Skeletal muscle satellite cell (primary cell): ENCODE data around the gene ZNF280B.
"Not testable (repeated sequence)": the region's sequence is repeated elsewhere in the genome, so short reads cannot be mapped to it uniquely, and the experiment has no call there.

Source experiments
- H3K27me3 ChIP-seq: 2 replicates; pipeline ENCODE4 v1.7.0; 2013; ENCODE audit warnings: low read length; ENCODE audit not compliant: control insufficient read depth, insufficient read depth
- H3K36me3 ChIP-seq: 2 replicates; pipeline ENCODE4 v1.7.0; 2013; ENCODE audit warnings: mild to moderate bottlenecking, control low read depth, low read length; ENCODE audit not compliant: insufficient read depth
- H3K4me1 ChIP-seq: 2 replicates; pipeline ENCODE4 v1.7.0; 2013; ENCODE audit warnings: low read length; ENCODE audit not compliant: control insufficient read depth, insufficient read depth
- H3K4me2 ChIP-seq: 2 replicates; pipeline ENCODE4 v1.7.0; 2013; ENCODE audit warnings: mild to moderate bottlenecking, low read length
- H3K4me3 ChIP-seq: 2 replicates; pipeline ENCODE4 v1.7.0; 2013; ENCODE audit warnings: low read length
- H3K9ac ChIP-seq: 2 replicates; pipeline ENCODE4 v1.7.0; 2013; ENCODE audit warnings: mild to moderate bottlenecking, low read depth, low read length, moderate library complexity
- H3K9me3 ChIP-seq: replicated peaks from 2 replicates; pipeline ENCODE4 v1.7.0; 2013; ENCODE audit warnings: mild to moderate bottlenecking, control low read depth, low read length

Gene ZNF280B

DNA sequence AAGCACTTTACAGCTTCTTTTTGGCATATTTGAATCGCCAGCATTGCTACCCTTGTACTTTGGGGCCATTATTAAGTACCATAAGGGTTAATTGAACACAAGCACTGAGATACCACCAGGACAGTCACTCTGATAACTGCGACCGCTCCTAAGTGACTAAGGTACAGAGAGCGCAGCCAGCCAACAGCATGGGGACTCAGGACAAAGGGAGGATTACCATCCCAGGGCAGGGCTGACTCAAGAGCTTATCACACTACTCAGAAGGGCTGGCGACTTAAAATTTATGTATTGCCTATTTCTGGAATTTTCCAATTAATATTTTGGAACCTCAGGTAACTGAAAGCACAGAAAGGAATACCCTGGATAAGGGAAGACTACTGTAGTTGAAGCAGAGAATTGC lies 11.0 kb upstream of the ZNF280B start:
- Histone ChIP-seq H3K4me1 (no peaks in the 10 kb centered on the region), H3K9me3 (no peaks in the 10 kb centered on the region), H3K27me3 (peaks cover 18% of the 10 kb centered on the region), H3K9ac (no peak overlapping the region), H3K4me2 (peak overlapping the region; percentile 26), H3K4me3 (no peak overlapping the region), H3K36me3 (no peaks in the 10 kb centered on the region)

- no peak overlapping the region for H3K9ac ChIP-seq
- H3K9me3 ChIP-seq, result no peaks in the 10 kb centered on the region
- no peaks in the 10 kb centered on the region for H3K36me3 ChIP-seq
- no peak overlapping the region for H3K4me3 ChIP-seq
- H3K4me1 ChIP-seq, result no peaks in the 10 kb centered on the region
- no peak overlapping the region for H3K4me2 ChIP-seq
- H3K27me3 ChIP-seq, result peaks cover 23% of the 10 kb centered on the region
Measured at GRCh38 chr22:22516992-22517391, 8.4 kb upstream of the ZNF280B start.

DNA sequence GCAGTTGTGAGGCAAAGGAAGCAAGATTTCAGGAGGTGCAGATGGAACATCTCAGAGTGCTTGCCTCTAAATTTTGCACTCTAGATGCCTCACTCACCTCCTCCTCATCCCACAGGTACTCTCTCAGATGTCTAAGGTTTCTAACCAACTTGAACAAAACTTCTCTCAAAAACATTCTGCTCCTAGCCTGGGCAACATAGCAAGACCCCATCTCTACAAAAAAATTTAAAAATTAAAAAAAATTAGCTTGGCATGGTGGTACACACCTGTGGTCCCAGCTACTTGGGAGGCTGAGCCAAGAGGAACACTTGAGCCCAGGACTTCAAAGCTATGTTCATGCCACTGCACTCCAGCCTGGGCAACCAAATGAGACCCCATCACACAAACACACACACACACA lies 7.3 kb upstream of the ZNF280B start:
- Histone ChIP-seq H3K4me3 (no peak overlapping the region), H3K36me3 (no peaks in the 10 kb centered on the region), H3K4me2 (no peak overlapping the region)

DNA sequence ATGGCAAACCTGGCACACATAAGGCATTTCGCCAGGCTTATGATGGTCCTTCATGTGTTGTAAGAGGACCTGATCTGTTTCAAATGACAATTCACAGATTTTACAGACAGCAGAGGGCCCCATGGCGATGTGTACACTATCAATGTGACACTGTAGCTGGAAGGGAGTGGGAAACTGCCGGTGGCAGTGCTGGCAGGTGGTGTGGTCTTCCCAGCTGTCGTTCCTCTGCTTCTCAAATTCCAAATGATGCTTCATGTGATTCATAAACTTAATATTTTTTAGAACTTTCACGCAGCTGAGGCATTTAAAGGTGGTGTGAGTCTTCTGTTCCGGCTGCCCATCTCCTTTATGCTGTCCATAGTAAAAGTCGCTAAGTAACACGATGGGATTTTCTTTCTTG lies 5.9 kb upstream of the ZNF280B start:
- not testable (repeated sequence) for H3K4me1 ChIP-seq, H3K9ac ChIP-seq, H3K4me3 ChIP-seq, H3K4me2 ChIP-seq, H3K9me3 ChIP-seq, H3K36me3 ChIP-seq
- peaks cover 23% of the 10 kb centered on the region for H3K27me3 ChIP-seq

More for the DNA sequence above, 7.3 kb upstream of the ZNF280B start:
- H3K9ac ChIP-seq, result no peak overlapping the region
- H3K9me3 ChIP-seq, result no peaks in the 10 kb centered on the region
- no peaks in the 10 kb centered on the region for H3K4me1 ChIP-seq
- peaks cover 23% of the 10 kb centered on the region for H3K27me3 ChIP-seq

DNA sequence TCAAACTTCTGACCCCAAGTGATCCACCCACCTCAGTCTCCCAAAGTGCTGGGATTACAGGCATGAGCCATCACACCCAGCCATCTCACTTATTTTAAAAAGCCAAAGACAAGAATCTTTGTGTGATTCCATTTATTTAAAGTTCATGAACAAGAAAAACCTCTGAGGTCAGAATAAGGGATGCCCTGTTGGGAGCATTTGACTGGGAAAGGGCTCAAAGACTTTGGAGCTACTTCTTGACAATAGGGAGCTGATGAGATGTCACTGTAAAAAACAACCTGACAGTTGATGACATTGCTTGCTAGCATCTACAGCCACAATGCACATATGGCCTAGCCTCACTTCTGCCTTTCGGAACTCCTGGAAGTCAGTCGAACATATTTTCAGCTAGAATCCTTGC lies 5.1 kb upstream of the ZNF280B start:
- H3K27me3 ChIP-seq, result peaks cover 23% of the 10 kb centered on the region
- no peaks in the 10 kb centered on the region for H3K4me1 ChIP-seq
- H3K9me3 ChIP-seq, result no peaks in the 10 kb centered on the region
- no peaks in the 10 kb centered on the region for H3K36me3 ChIP-seq
- no peak overlapping the region for H3K4me3 ChIP-seq
- H3K4me2 ChIP-seq, result no peak overlapping the region
- H3K9ac ChIP-seq, result no peak overlapping the region

DNA sequence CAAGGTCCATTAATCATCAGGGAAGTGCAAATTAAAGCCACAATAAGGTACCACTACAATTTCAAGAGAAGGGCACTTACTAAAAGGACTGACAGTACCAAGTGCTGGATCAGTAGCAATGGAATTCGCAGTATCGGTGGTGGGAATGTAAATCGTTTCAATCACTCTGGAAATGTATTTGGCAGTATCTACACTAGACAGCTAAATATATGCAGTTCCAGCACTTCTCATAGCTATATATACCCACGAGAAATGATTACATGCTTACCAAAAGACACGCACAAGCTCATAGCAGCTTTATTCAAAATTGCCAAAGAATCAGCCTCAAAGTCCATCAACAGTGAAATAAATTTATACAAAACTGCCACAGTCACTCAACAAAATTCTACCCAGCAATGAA lies 4.4 kb upstream of the ZNF280B start:
- no peaks in the 10 kb centered on the region for H3K4me1 ChIP-seq

GRCh38 chr22:22510833-22511232 lies 2.3 kb upstream of the ZNF280B start:
- H3K4me1 ChIP-seq, H3K9me3 ChIP-seq, H3K4me2 ChIP-seq, H3K9ac ChIP-seq, H3K4me3 ChIP-seq, H3K36me3 ChIP-seq: not testable (repeated sequence)
- H3K27me3 ChIP-seq, result peaks cover 22% of the 10 kb centered on the region

More for the DNA sequence above, 4.4 kb upstream of the ZNF280B start:
- Histone ChIP-seq H3K4me2 (no peak overlapping the region), H3K36me3 (no peaks in the 10 kb centered on the region), H3K9me3 (no peaks in the 10 kb centered on the region), H3K9ac (no peak overlapping the region), H3K4me3 (no peak overlapping the region), H3K27me3 (peaks cover 23% of the 10 kb centered on the region)

- not testable (repeated sequence) for H3K4me1 ChIP-seq, H3K4me3 ChIP-seq, H3K4me2 ChIP-seq, H3K9me3 ChIP-seq, H3K36me3 ChIP-seq, H3K9ac ChIP-seq
- peaks cover 13% of the 10 kb centered on the region for H3K27me3 ChIP-seq
Measured at GRCh38 chr22:22509912-22510311, 1.4 kb upstream of the ZNF280B start.

GRCh38 chr22:22507743-22508273 lies 734 bp downstream of the ZNF280B start:
- peaks cover 1% of the 10 kb centered on the region for H3K27me3 ChIP-seq
- peaks cover 5% of the 10 kb centered on the region for H3K36me3 ChIP-seq
- H3K4me3 ChIP-seq, result peak overlapping the region; percentile 94
- H3K9me3 ChIP-seq, result no peaks in the 10 kb centered on the region
- peak overlapping the region; percentile 97 for H3K4me2 ChIP-seq
- H3K9ac ChIP-seq, result peak overlapping the region; percentile 85
- H3K4me1 ChIP-seq, result no peaks in the 10 kb centered on the region

GRCh38 chr22:22506736-22507135 lies 1.8 kb downstream of the ZNF280B start:
- H3K4me2 ChIP-seq, result no peak overlapping the region
- no peaks in the 10 kb centered on the region for H3K27me3 ChIP-seq
- H3K9ac ChIP-seq, result no peak overlapping the region
- peaks cover 7% of the 10 kb centered on the region for H3K36me3 ChIP-seq
- H3K4me3 ChIP-seq, result no peak overlapping the region
- H3K9me3 ChIP-seq, result no peaks in the 10 kb centered on the region
- no peaks in the 10 kb centered on the region for H3K4me1 ChIP-seq

GRCh38 chr22:22498267-22498666 lies 10.3 kb downstream of the ZNF280B start:
- H3K4me3 ChIP-seq, result no peak overlapping the region
- H3K36me3 ChIP-seq, result peaks cover 4% of the 10 kb centered on the region
- no peaks in the 10 kb centered on the region for H3K27me3 ChIP-seq
- no peak overlapping the region for H3K9ac ChIP-seq
- H3K4me2 ChIP-seq, result no peak overlapping the region
- H3K9me3 ChIP-seq, result no peaks in the 10 kb centered on the region
- H3K4me1 ChIP-seq, result no peaks in the 10 kb centered on the region

DNA sequence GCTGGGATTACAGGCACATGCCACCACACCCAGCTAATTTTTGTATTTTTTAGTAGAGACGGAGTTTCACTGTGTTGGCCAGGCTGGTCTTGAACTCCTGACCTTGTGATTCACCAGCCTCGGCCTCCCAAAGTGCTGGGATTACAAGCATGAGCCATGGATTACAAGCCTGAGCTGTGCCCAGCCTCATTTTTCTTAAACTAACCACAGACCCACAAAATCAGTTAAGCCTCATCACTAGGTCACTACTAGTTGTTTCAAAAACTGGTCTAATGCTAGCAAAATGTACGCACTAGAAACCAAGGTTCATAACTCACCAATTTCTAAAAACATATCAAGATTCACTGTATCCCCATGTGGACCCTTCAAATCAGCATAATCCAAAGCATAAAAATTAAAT lies 17.0 kb downstream of the ZNF280B start:
- not testable (repeated sequence) for H3K36me3 ChIP-seq, H3K4me1 ChIP-seq, H3K9ac ChIP-seq, H3K9me3 ChIP-seq, H3K4me2 ChIP-seq, H3K4me3 ChIP-seq, H3K27me3 ChIP-seq
